ENCODE data around the gene RFC3. TPM values are rescaled to one million over a fixed set of nuclear protein-coding genes. Genes with fewer than 3 reads are reported as not detected.
A peak's percentile ranks its signal among the peaks of the same experiment; 100 is the strongest.

Gene RFC3, protein sequence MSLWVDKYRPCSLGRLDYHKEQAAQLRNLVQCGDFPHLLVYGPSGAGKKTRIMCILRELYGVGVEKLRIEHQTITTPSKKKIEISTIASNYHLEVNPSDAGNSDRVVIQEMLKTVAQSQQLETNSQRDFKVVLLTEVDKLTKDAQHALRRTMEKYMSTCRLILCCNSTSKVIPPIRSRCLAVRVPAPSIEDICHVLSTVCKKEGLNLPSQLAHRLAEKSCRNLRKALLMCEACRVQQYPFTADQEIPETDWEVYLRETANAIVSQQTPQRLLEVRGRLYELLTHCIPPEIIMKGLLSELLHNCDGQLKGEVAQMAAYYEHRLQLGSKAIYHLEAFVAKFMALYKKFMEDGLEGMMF
- 10 to 100 TPM; 10.2 to 16.5 TPM for total RNA-seq
- polyA plus RNA-seq: 1 to 10 TPM; 6.3 to 6.8 TPM
- long read RNA-seq, donor 1, transcript RFC3-201 (9 exons, 2,402 nt): major isoform, 9 of 9 reads
- long read RNA-seq, donor 1, partial matches to known transcripts: 0 of 9 reads
- long read RNA-seq, donor 1, other reads (novel, unspliced or antisense): 0 of 9 reads
- long read RNA-seq, donor 2, partial matches to known transcripts: 0 of 1 reads
- long read RNA-seq, donor 2, other reads (novel, unspliced or antisense): 0 of 1 reads
- long read RNA-seq, donor 3, partial matches to known transcripts: 0 of 3 reads
- long read RNA-seq, donor 3, other reads (novel, unspliced or antisense): 0 of 3 reads
- long read RNA-seq, donor 4, partial matches to known transcripts: 6 of 9 reads
- long read RNA-seq, donor 4, other reads (novel, unspliced or antisense): 0 of 9 reads
- long read RNA-seq, donor 5, partial matches to known transcripts: 0 of 4 reads
- long read RNA-seq, donor 5, other reads (novel, unspliced or antisense): 0 of 4 reads

GRCh38 chr13:33817901-33818706 is at the start of gene RFC3:
Gene RFC3, plus strand, starts transcription at chr13:33818149. Its CDS starts 30 bp downstream, at chr13:33818179.
- peak within 1 kb of the TSS; percentile 99 for H3K4me3 ChIP-seq
- H3K27me3 ChIP-seq (ENCODE audit: control insufficient read depth in 3 of 3, insufficient read depth in 3 of 3, low read length in 2 of 3): no peaks in the 10 kb centered on the region
- H3K36me3 ChIP-seq (ENCODE audit: control insufficient read depth in 4 of 4, insufficient read depth in 4 of 4, low read length in 4 of 4): peaks cover 0 to 11% (median 3%) of the 10 kb centered on the region in 4 donors
- ATAC-seq (ENCODE audit: insufficient read depth, low FRiP score): peak; percentile 93
- peak within 1 kb of the TSS; percentile 91 to 95 for H3K9ac ChIP-seq (ENCODE audit: insufficient read depth in 1 of 2, low read length in 2 of 2)
- peaks cover 0 to 5% (median 0%) of the 10 kb centered on the region in 5 donors for H3K4me1 ChIP-seq (ENCODE audit: control insufficient read depth in 5 of 5, insufficient read depth in 5 of 5, low read length in 5 of 5)
- no peaks in the 10 kb centered on the region for H3K9me3 ChIP-seq (ENCODE audit: control insufficient read depth in 4 of 4, insufficient read depth in 3 of 4, low read length in 3 of 4)
- peak; percentile 96 to 99 (median 98) for DNase-seq
- TF ChIP-seq, protein P1, sequence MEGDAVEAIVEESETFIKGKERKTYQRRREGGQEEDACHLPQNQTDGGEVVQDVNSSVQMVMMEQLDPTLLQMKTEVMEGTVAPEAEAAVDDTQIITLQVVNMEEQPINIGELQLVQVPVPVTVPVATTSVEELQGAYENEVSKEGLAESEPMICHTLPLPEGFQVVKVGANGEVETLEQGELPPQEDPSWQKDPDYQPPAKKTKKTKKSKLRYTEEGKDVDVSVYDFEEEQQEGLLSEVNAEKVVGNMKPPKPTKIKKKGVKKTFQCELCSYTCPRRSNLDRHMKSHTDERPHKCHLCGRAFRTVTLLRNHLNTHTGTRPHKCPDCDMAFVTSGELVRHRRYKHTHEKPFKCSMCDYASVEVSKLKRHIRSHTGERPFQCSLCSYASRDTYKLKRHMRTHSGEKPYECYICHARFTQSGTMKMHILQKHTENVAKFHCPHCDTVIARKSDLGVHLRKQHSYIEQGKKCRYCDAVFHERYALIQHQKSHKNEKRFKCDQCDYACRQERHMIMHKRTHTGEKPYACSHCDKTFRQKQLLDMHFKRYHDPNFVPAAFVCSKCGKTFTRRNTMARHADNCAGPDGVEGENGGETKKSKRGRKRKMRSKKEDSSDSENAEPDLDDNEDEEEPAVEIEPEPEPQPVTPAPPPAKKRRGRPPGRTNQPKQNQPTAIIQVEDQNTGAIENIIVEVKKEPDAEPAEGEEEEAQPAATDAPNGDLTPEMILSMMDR (IDR thresholded peaks at IDR 0.05; ENCODE audit: control extremely low read depth, extremely low read depth): no peak
- 0 to 1% methylated on average over 50 of the region's 50 CpGs for WGBS, 2 donors
- peak within 1 kb of the TSS; percentile 82 to 89 for H3K27ac ChIP-seq (ENCODE audit: low read depth in 1 of 2, low read length in 1 of 2)

- H3K27me3 ChIP-seq (ENCODE audit: control insufficient read depth in 3 of 3, insufficient read depth in 3 of 3, low read length in 2 of 3): no peaks in the 10 kb centered on the region
- 43 to 62% methylated on average over 2 of the region's 2 CpGs for WGBS, 2 donors
- peaks cover 0 to 5% (median 0%) of the 10 kb centered on the region in 5 donors for H3K4me1 ChIP-seq (ENCODE audit: control insufficient read depth in 5 of 5, insufficient read depth in 5 of 5, low read length in 5 of 5)
- H3K36me3 ChIP-seq (ENCODE audit: control insufficient read depth in 4 of 4, insufficient read depth in 4 of 4, low read length in 4 of 4): no peaks in the 10 kb centered on the region
- H3K4me3 ChIP-seq: no peak overlapping the region
- no peaks in the 10 kb centered on the region for H3K9me3 ChIP-seq (ENCODE audit: control insufficient read depth in 4 of 4, insufficient read depth in 3 of 4, low read length in 3 of 4)
- DNase-seq (no peak), ATAC-seq (ENCODE audit: insufficient read depth, low FRiP score) (no peak)
- TF ChIP-seq, protein P1 (IDR thresholded peaks at IDR 0.05; ENCODE audit: control extremely low read depth, extremely low read depth): no peak
- no peak overlapping the region for H3K27ac ChIP-seq (ENCODE audit: low read depth in 1 of 2, low read length in 1 of 2)
- H3K9ac ChIP-seq (ENCODE audit: insufficient read depth in 1 of 2, low read length in 2 of 2): no peak overlapping the region
Observed at GRCh38 chr13:33771296-33771695, 46.7 kb upstream of the RFC3 start.

DNA sequence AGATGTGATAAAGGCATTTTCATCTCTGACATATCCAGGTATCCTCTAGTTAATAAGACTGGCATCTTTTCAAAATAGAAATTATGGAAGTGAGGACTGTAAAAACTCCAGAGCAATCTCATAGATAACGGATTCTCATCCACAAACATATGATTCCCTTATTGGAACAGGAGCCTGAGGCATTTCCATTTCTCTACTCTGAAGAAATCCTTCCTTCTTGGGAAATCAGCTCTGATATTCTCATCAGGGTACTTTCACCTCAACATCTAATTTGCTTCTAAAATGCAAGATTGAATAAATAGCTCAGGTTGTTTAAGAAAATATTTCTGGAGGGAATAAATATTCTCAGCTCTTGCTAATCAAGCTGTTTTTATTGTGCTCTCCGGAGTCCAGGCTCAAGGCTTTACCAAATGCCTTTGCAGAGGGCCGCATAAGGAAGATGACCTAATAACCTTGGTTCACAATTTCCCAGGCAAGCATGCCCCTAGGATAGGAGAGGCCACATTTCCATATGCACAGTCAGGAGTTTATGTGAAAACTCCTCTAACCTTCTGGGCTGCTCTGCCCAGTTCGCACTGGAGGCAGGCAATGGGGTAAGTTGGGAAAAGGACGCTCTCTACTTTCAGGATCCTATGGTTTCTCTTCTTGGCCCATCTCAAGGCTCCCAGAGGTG is 44.0 kb upstream of the RFC3 start:
- Histone ChIP-seq H3K27me3 (ENCODE audit: control insufficient read depth in 3 of 3, insufficient read depth in 3 of 3, low read length in 2 of 3) (no peaks in the 10 kb centered on the region), H3K27ac (ENCODE audit: low read depth in 1 of 2, low read length in 1 of 2) (no peak overlapping the region), H3K9me3 (ENCODE audit: control insufficient read depth in 4 of 4, insufficient read depth in 3 of 4, low read length in 3 of 4) (no peaks in the 10 kb centered on the region), H3K9ac (ENCODE audit: insufficient read depth in 1 of 2, low read length in 2 of 2) (no peak overlapping the region), H3K4me1 (ENCODE audit: control insufficient read depth in 5 of 5, insufficient read depth in 5 of 5, low read length in 5 of 5) (peaks cover 0 to 5% (median 0%) of the 10 kb centered on the region in 5 donors), H3K4me3 (no peak overlapping the region), H3K36me3 (ENCODE audit: control insufficient read depth in 4 of 4, insufficient read depth in 4 of 4, low read length in 4 of 4) (no peaks in the 10 kb centered on the region)
- TF ChIP-seq, protein P1 (IDR thresholded peaks at IDR 0.05; ENCODE audit: control extremely low read depth, extremely low read depth): no peak
- ATAC-seq (ENCODE audit: insufficient read depth, low FRiP score) (no peak), DNase-seq (no peak)
- WGBS, 2 donors: 83 to 97% methylated on average over 5 of the region's 5 CpGs

Data from lung (tissue), 16 donors.